K562 (cell line): ENCODE measurements around the gene KLF1. TPM values are rescaled to one million over a fixed set of nuclear protein-coding genes. Genes with fewer than 3 reads are reported as not detected.
A peak's percentile ranks its signal among the peaks of the same experiment; 100 is the strongest.

Experiments
- EP400 ChIP-seq: fragments of 450-650 bp; IDR thresholded peaks from 2 replicates; pipeline ENCODE4 v1.6.1; 2017; ENCODE audit warnings: antibody characterized with exemption, mild to moderate bottlenecking, moderate library complexity
- HCFC1 ChIP-seq: IDR thresholded peaks from 2 replicates; pipeline ENCODE4 v1.6.1; 2012; ENCODE audit warnings: low read depth, low read length, improper control_type of control experiment
- ZZZ3 ChIP-seq: fragments of 450-650 bp; IDR thresholded peaks from 2 replicates; pipeline ENCODE4 v1.6.1; 2016; ENCODE audit warnings: antibody characterized with exemption, mild to moderate bottlenecking, moderate library complexity
- polyA plus RNA-seq, 8 experiments: library from polyadenylated mRNA; depleted of rRNA in 4 of 8; stranded (reverse) in 5 of 8; unstranded in 3 of 8; fragments of >200 nt; fragmentation: Nextera tagmentation in 2 of 8; fragmentation: Illumina TruSeq in 1 of 8; extraction: Ambion mirVana in 2 of 8; extraction: Trizol in 1 of 8; gene quantifications; 2 replicates each; pipeline versions ENCODE4 v1.2.1 to v1.2.3, GENCODE V29; 2011 to 2014; ENCODE audit warnings: inconsistent platforms in 1 of 8, missing spikeins in 1 of 8
- total RNA-seq, 7 experiments: library from RNA; depleted of rRNA in 6 of 7; stranded (reverse); fragments of >200 nt in 6 of 7; fragmentation: Illumina TruSeq in 2 of 7; extraction: Trizol in 2 of 7; gene quantifications; 2 replicates each; pipeline versions ENCODE4 v1.2.1 to v1.2.3, GENCODE V29; 2011 to 2021; ENCODE audit warnings: low replicate concordance in 1 of 7
- TF ChIP-seq, protein P1 (sequence below): fragments of 200-800 bp; sonication (Bioruptor generic); IDR thresholded peaks from 2 replicates; pipeline ENCODE4 v1.6.1; 2017; ENCODE audit warnings: missing genetic modification characterization, missing compliant biosample characterization
- TF ChIP-seq, protein P2 (sequence below): sonication (generic); formaldehyde crosslinking; IDR thresholded peaks from 2 replicates; pipeline ENCODE4 v1.8.0; 2022; ENCODE audit warnings: mild to moderate bottlenecking, missing genetic modification reagents
- TF ChIP-seq, protein P3 (sequence below): fragments of 450-650 bp; IDR thresholded peaks from 2 replicates; pipeline ENCODE4 v1.6.1; 2016
- TF ChIP-seq, protein P4 (sequence below): sonication (generic); formaldehyde crosslinking; IDR thresholded peaks from 2 replicates; pipeline ENCODE4 v1.8.1; 2023; ENCODE audit warnings: mild to moderate bottlenecking, missing genetic modification reagents

The KLF1 gene
- total and polyA plus RNA-seq, 9 of the 15 experiments (the other 6 are each of a cell fraction or from before 2014, with no cell fraction given), result 8.4 to 163 (median 47.3) TPM

DNA sequence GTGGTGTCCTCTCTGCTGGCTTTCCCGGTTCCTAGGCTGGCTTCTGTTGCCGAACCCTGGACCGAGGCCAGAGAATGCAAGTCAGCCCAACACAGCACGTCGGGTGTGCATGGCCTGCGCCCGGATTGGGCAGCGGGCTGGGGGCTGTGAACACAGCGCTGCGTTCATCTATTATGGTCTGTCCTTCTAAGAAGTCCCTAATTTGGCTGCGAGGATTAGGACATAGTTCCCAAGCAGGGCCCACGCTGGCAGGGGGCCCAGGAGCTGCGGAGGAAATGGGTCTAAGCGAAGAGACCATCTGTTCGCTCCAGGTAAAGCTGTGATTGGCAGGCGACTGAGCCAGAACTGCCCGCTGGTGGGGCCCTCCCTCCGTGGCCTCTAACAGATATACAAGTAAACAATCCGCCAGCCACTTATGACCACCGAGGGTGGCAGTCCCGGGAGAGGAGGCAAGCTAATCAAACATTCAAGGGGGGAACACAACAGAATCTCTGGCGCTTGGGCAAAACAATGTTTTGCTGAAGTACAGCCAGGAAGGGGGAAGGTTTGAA is 26.1 kb upstream of the KLF1 start (continued):
- TF ChIP-seq, protein P1, sequence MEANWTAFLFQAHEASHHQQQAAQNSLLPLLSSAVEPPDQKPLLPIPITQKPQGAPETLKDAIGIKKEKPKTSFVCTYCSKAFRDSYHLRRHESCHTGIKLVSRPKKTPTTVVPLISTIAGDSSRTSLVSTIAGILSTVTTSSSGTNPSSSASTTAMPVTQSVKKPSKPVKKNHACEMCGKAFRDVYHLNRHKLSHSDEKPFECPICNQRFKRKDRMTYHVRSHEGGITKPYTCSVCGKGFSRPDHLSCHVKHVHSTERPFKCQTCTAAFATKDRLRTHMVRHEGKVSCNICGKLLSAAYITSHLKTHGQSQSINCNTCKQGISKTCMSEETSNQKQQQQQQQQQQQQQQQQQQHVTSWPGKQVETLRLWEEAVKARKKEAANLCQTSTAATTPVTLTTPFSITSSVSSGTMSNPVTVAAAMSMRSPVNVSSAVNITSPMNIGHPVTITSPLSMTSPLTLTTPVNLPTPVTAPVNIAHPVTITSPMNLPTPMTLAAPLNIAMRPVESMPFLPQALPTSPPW (CRISPR knock-in tag), result peak; percentile 16; the same call in 1 of the 2 replicates
- TF ChIP-seq, protein P2, sequence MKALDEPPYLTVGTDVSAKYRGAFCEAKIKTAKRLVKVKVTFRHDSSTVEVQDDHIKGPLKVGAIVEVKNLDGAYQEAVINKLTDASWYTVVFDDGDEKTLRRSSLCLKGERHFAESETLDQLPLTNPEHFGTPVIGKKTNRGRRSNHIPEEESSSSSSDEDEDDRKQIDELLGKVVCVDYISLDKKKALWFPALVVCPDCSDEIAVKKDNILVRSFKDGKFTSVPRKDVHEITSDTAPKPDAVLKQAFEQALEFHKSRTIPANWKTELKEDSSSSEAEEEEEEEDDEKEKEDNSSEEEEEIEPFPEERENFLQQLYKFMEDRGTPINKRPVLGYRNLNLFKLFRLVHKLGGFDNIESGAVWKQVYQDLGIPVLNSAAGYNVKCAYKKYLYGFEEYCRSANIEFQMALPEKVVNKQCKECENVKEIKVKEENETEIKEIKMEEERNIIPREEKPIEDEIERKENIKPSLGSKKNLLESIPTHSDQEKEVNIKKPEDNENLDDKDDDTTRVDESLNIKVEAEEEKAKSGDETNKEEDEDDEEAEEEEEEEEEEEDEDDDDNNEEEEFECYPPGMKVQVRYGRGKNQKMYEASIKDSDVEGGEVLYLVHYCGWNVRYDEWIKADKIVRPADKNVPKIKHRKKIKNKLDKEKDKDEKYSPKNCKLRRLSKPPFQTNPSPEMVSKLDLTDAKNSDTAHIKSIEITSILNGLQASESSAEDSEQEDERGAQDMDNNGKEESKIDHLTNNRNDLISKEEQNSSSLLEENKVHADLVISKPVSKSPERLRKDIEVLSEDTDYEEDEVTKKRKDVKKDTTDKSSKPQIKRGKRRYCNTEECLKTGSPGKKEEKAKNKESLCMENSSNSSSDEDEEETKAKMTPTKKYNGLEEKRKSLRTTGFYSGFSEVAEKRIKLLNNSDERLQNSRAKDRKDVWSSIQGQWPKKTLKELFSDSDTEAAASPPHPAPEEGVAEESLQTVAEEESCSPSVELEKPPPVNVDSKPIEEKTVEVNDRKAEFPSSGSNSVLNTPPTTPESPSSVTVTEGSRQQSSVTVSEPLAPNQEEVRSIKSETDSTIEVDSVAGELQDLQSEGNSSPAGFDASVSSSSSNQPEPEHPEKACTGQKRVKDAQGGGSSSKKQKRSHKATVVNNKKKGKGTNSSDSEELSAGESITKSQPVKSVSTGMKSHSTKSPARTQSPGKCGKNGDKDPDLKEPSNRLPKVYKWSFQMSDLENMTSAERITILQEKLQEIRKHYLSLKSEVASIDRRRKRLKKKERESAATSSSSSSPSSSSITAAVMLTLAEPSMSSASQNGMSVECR (CRISPR knock-in tag), result no peak
- TF ChIP-seq, protein P3, sequence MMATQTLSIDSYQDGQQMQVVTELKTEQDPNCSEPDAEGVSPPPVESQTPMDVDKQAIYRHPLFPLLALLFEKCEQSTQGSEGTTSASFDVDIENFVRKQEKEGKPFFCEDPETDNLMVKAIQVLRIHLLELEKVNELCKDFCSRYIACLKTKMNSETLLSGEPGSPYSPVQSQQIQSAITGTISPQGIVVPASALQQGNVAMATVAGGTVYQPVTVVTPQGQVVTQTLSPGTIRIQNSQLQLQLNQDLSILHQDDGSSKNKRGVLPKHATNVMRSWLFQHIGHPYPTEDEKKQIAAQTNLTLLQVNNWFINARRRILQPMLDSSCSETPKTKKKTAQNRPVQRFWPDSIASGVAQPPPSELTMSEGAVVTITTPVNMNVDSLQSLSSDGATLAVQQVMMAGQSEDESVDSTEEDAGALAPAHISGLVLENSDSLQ, result peak; percentile 85
- TF ChIP-seq, protein P4, sequence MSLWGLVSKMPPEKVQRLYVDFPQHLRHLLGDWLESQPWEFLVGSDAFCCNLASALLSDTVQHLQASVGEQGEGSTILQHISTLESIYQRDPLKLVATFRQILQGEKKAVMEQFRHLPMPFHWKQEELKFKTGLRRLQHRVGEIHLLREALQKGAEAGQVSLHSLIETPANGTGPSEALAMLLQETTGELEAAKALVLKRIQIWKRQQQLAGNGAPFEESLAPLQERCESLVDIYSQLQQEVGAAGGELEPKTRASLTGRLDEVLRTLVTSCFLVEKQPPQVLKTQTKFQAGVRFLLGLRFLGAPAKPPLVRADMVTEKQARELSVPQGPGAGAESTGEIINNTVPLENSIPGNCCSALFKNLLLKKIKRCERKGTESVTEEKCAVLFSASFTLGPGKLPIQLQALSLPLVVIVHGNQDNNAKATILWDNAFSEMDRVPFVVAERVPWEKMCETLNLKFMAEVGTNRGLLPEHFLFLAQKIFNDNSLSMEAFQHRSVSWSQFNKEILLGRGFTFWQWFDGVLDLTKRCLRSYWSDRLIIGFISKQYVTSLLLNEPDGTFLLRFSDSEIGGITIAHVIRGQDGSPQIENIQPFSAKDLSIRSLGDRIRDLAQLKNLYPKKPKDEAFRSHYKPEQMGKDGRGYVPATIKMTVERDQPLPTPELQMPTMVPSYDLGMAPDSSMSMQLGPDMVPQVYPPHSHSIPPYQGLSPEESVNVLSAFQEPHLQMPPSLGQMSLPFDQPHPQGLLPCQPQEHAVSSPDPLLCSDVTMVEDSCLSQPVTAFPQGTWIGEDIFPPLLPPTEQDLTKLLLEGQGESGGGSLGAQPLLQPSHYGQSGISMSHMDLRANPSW (CRISPR knock-in tag), result no peak
- no peak for TF ChIP-seq EP400
- TF ChIP-seq HCFC1, result no peak
- no peak for TF ChIP-seq ZZZ3
